Brain microvascular endothelial cell (primary cell): Measurements from ENCODE around the gene MED12.

ENCODE experiments used
- DNase-seq: peaks from one replicate; pipeline ENCODE4 v3.0.0-alpha.2; 2020
- H3K27ac ChIP-seq: fragments of 250-450 bp; sonication (Bioruptor Pico); 2 replicates; pipeline ENCODE4 v1.5.1; 2020; ENCODE audit warnings: mild to moderate bottlenecking, moderate library complexity
- H3K27me3 ChIP-seq: fragments of 250-450 bp; sonication (Bioruptor Pico); replicated peaks from 2 replicates; pipeline ENCODE4 v1.5.1; 2020; ENCODE audit warnings: mild to moderate bottlenecking
- H3K36me3 ChIP-seq: fragments of 250-450 bp; sonication (Bioruptor Pico); replicated peaks from 2 replicates; pipeline ENCODE4 v1.5.1; 2020; ENCODE audit warnings: mild to moderate bottlenecking
- H3K4me3 ChIP-seq: 2 replicates; pipeline ENCODE4 v1.5.1; 2011; ENCODE audit warnings: low read depth, mild to moderate bottlenecking, control low read depth, low read length, moderate library complexity
- in situ Hi-C: cut with HindIII; loops from 2 replicates; pipeline ENCODE4 v1.10.0; 2017; ENCODE audit warnings: low sequenced_read_pairs, low pct_ligation_motif_present
- TF ChIP-seq, protein P1 (sequence below): IDR thresholded peaks from 2 replicates; pipeline ENCODE4 v1.5.1; 2011; ENCODE audit warnings: low read depth, mild to moderate bottlenecking, moderate library complexity, low read length, control low read depth, inconsistent platforms; ENCODE audit errors: missing control alignments

The MED12 gene

DNA sequence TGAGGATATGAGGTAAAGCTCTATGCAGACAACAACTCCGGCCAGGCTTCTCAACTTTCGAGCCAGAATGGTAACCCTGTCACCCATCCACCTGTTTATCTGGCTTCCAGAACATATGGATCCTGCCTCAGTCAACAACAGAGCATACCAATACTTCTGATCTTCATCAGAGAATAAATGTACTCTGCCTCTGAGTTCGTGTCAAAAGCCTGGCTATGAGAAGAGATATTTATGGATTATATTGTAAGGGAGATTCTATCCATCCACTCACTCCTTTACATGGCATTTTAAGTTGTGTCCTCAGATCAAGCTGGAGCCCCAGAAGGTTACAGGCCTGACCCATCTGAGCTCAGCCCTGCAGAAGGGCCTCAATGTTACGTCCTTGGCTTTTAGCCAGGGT is 32.5 kb upstream of the MED12 start:
- DNase-seq: no peak
- Histone ChIP-seq H3K27me3 (no peaks in the 10 kb centered on the region), H3K4me3 (no peak overlapping the region), H3K27ac (no peak overlapping the region), H3K36me3 (no peaks in the 10 kb centered on the region)
- in situ Hi-C loops: no loop called here
- TF ChIP-seq, protein P1, sequence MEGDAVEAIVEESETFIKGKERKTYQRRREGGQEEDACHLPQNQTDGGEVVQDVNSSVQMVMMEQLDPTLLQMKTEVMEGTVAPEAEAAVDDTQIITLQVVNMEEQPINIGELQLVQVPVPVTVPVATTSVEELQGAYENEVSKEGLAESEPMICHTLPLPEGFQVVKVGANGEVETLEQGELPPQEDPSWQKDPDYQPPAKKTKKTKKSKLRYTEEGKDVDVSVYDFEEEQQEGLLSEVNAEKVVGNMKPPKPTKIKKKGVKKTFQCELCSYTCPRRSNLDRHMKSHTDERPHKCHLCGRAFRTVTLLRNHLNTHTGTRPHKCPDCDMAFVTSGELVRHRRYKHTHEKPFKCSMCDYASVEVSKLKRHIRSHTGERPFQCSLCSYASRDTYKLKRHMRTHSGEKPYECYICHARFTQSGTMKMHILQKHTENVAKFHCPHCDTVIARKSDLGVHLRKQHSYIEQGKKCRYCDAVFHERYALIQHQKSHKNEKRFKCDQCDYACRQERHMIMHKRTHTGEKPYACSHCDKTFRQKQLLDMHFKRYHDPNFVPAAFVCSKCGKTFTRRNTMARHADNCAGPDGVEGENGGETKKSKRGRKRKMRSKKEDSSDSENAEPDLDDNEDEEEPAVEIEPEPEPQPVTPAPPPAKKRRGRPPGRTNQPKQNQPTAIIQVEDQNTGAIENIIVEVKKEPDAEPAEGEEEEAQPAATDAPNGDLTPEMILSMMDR: no peak

GRCh38 chrX:71091263-71091662 is 27.1 kb upstream of the MED12 start:
- H3K36me3 ChIP-seq: no peaks in the 10 kb centered on the region
- DNase-seq: no peak
- TF ChIP-seq, protein P1: no peak
- no peak overlapping the region for H3K4me3 ChIP-seq
- in situ Hi-C loops: no loop called here
- no peak overlapping the region for H3K27ac ChIP-seq
- no peaks in the 10 kb centered on the region for H3K27me3 ChIP-seq

DNA sequence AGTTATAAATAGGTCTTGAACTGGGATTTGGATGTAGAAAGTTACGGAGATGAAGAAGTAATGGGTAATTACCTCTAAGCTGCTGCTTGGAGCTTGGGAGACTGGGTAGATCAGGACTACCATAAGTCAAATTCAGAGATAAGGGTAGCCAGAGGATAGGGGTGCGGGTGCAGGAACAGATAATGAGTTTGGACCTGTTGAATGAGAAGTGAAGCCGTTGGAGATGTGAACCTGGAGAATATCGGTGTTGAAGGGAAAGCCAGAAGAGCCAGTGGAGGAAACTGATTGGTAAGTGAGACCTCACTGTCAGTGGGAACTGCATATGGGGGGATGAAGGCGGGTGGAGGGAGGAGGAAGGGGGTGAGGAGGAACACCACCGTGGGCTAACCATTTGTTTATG is 23.4 kb upstream of the MED12 start:
- TF ChIP-seq, protein P1: no peak
- no peaks in the 10 kb centered on the region for H3K36me3 ChIP-seq
- DNase-seq: no peak
- in situ Hi-C loops: no loop called here
- peak overlapping the region; percentile 61 for H3K4me3 ChIP-seq
- H3K27ac ChIP-seq: no peak overlapping the region
- no peaks in the 10 kb centered on the region for H3K27me3 ChIP-seq

DNA sequence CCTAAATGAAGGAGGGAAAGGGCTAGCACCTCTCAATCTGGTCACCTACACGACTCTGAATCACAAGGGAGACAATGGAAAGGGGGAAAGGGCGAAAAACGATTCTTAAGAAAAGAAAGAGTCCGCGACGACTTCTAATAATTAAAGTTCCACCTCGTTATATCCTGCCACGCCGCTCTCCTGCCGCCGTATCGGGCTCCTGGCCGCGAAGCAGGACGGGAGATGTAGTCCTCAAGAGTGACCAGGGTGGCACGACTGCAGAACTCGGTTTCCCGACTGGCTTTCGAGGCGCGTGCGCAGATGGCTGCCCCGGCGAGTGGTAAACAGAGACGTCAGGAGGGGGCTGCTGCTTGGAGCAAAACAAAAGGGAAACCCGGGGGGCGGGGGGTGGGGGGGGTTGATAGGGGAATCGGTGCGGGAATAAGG is 22.8 kb upstream of the MED12 start, which contains the start of gene FOXO4:
TSS of gene FOXO4 (plus strand) at position 297 of the 426 bp plus-strand sequence. CDS start 678 bp downstream, outside the sequence.
- H3K36me3 ChIP-seq: no peaks in the 10 kb centered on the region
- in situ Hi-C loops: no loop called here
- no peaks in the 10 kb centered on the region for H3K27me3 ChIP-seq
- H3K27ac ChIP-seq: no peak within 1 kb of the TSS
- H3K4me3 ChIP-seq: peak within 1 kb of the TSS; percentile 61
- TF ChIP-seq, protein P1: no peak
- peak; percentile 83 for DNase-seq

DNA sequence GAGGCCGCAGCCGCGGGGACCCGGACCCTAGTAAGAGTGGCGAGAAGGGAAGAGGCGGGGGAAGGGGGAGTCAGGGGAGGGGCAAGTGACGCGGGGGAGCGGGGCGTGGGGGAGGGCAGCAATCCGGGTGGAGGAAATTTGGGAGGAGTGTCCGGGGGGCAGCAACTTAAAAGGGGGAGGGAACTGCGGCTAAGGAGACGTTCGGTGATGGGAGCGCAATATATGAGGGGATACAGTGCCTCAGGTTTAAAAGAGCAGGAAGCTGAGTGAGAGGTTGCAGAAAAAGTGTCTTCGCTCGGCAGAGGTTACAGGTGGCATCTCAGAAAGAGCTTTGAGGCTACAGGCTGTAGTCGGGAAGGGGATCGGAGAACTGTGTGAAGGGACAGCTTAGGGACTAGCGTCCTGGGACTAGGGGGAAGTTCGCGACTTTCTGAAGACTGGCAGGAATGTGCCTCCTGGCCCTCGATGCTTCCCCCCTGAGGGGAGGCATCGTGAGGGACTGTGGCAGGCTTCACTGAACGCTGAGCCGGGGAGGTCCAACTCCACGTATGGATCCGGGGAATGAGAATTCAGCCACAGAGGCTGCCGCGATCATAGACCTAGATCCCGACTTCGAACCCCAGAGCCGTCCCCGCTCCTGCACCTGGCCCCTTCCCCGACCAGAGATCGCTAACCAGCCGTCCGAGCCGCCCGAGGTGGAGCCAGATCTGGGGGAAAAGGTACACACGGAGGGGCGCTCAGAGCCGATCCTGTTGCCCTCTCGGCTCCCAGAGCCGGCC is 22.2 kb upstream of the MED12 start:
- H3K27me3 ChIP-seq: no peaks in the 10 kb centered on the region
- H3K36me3 ChIP-seq: no peaks in the 10 kb centered on the region
- H3K27ac ChIP-seq: no peak overlapping the region
- peak overlapping the region; percentile 61 for H3K4me3 ChIP-seq
- DNase-seq: no peak
- in situ Hi-C loops: no loop called here
- TF ChIP-seq, protein P1: no peak

DNA sequence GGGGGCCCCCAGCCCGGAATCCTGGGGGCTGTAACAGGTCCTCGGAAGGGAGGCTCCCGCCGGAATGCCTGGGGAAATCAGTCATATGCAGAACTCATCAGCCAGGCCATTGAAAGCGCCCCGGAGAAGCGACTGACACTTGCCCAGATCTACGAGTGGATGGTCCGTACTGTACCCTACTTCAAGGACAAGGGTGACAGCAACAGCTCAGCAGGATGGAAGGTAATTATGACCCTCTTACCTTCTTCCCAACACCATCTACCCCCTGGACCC is 21.7 kb upstream of the MED12 start:
- Histone ChIP-seq H3K27me3 (no peaks in the 10 kb centered on the region), H3K36me3 (no peaks in the 10 kb centered on the region), H3K27ac (no peak overlapping the region), H3K4me3 (peak overlapping the region; percentile 61)
- in situ Hi-C loops: no loop called here
- DNase-seq: no peak
- TF ChIP-seq, protein P1: no peak
